GM21619 (cell line): ENCODE results near the gene VIPR2.

Experiments
- ATAC-seq: cut with Tn5 transposase; IDR thresholded peaks from one replicate; pipeline ENCODE4 v1.9.1; 2021; ENCODE audit not compliant: unreplicated experiment

The VIPR2 gene

DNA sequence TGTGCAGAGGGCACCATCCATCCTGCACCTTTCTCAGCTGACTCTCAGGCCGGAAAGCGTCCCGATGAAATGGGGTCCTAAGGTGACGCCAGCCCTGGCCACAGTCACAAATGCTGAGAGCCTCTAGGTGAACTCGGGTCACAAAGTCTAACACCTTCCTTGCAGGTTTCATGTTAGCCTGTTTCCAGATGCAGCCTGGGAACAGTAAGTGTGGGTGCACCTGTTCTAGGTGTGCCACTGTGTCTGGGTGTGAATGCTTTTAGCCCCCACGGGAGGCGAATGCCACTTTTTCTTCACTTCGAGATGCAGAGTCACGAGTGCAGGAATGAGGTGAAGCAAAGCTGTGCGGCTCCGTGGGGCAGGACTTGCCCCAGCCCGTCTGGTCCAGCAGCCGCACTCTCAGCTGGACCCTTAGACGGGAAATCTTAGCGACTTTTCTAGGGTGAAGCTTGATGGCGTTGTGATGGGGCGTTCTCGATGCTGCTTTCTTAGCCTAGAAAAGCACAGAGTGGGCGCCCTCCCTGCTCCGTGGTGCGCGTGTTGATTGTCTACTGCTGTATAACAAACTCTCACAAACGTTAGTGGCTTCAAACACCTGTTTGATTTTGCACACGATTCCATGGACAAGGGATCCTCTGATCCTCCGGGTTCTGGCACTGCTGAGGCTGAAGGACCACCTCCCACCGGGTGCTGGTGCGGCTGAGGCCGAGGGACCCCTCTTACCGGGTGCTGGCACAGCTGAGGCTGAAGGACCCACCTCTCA is 13.6 kb upstream of the VIPR2 start:
- ATAC-seq, result no peak

DNA sequence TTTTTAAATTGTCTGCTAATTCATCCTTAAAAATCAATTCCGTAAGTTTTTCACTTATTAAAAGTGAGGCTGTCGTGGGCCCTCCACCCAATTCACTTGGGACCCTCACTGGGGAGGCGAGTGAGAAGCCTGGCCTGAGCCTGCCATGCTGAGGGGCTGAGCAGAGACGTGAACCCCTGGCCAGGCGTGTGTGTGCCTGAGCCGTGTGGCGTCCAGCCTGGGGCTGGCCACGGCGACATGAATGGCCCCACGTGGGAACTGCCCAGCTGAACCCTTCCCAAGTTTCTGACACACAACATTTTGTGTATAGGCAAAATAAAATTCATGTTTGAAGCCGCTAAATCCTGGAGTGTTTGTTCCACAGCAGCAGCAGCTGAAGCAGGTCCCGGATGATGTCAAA is 13.0 kb upstream of the VIPR2 start:
- ATAC-seq, result no peak

DNA sequence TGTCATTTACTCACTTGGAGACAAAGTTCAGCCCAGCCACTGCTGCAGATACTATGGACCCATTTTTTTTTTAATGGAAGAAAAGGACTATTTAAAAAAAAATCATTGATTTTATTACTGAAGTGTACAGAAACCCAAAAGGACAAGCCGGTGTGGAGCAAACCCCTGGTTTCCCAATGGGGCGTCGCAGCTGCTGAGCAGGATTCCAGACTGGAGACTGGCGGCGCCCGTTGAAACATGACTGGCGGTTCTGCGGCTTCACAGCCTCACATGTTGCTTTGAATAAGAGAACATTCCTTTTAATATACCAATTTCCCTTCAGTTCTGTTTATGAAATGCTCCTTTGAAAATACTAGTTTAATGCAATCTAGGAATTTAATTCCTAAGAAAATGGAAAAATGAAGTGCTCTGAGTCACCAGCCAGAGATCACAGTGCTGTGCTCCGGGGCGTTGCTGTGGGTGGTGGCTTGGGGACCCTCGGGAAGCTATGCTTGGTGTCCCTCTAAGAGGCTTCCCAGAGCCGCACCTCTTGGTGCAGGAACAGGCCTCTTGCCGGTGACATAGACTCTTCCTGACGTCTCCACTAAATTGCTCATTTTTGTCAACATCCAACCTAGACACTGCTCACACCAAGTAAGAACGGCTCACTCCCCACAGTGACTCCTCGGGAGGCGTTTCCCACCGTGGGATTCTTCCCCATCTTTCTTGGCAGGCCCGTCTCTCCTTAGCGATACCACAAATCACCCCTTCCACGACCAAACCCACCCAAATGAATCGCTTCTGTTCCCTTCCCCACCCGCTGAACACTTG is 12.0 kb upstream of the VIPR2 start:
- no peak for ATAC-seq

DNA sequence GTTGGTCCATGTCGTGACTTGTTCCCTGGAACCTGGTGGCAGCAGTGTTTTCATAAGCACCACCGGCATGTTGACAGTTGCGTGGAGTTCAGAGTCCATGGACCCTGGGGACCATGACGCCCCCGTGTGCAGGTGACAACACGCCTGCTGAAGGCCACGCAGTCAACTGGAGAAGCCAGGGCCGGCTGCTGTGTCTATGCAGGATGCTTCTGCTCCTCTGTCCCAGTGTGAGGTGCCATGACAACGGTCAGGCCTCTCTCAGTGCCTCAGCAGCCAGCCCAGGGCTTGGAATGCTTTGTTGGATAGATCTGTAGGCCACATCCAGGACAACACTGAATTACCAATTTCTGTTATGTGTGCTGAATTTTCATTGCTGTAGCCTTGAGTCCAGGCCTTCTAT is 10.7 kb upstream of the VIPR2 start:
- ATAC-seq, result no peak

DNA sequence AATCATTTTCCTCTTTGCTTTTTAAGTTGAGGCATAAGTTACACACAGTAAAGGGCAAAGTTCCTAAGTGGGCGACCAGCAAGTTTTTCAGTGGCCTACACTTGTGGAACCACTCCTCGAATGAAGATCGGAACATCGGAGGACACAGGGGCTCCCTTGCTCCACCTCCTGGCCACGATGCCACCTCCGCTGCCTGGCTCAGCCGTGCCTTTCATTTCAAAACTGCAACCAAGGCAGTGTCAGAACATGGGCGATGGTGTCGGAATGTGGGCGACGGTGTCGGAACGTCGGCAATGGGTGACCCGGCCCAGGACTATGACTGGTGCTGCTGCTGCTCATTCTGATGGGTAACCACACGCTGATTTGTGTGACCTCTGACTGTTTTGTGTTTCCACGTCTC is 9.6 kb upstream of the VIPR2 start:
- ATAC-seq, result no peak

DNA sequence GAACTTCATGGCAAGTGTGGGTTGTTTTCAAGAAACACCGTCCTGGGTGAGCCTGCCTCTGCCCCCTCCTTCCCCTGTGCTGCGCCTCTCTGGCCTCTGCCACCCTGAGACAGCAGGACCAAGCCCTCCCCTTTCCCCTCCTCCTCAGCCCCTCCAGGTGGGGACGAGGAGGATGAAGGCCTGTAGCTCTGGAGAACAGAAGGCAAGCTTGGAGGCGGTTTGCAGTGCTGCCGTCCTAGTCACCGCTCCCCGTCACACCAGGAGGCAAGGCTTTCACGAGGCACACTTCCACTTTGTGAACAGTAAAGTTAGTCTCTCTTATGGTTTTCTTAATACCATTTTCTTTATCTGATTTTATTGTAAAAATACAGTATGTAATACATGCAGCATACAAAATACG is 8.8 kb upstream of the VIPR2 start:
- ATAC-seq, result no peak

DNA sequence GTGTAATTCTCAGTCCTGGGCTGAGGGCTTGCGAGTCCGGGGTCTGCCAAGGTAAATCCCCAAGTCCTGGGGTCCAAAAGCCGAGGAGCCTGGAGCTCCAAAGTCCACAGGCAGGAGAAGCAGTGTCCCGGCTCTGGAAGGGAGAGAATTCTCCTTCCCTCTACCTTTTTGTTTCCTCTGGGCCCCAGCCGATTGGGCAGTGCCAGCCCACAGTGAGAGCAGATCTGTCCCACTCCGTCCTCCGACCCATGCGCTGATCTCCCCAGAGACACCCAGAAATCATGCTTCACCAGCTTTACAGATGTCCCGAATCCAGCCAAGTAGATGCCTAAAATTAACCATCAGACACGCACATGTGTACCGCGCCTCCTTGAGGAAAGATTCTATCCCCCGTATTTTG is 8.1 kb upstream of the VIPR2 start:
- ATAC-seq, result no peak

DNA sequence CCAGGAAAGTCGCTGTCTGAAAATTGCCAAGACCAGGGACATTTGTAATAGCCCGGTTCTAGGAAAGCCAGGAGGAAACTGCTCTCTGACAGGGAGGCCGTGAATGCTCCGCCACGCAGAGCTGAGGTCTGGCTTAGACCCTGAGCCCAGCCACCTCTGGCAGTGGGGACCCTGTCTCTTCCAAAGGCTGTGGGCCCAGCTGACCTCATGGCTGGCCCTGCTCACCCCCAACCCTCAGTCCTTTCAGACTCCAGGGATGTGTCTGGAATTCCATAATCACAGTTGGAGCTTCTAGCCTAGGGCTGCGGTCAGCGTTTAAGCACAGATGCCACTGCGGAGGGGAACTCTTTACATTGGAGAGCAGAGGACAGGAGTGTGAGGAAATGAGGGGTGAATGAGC is 6.6 kb upstream of the VIPR2 start:
- no peak for ATAC-seq

DNA sequence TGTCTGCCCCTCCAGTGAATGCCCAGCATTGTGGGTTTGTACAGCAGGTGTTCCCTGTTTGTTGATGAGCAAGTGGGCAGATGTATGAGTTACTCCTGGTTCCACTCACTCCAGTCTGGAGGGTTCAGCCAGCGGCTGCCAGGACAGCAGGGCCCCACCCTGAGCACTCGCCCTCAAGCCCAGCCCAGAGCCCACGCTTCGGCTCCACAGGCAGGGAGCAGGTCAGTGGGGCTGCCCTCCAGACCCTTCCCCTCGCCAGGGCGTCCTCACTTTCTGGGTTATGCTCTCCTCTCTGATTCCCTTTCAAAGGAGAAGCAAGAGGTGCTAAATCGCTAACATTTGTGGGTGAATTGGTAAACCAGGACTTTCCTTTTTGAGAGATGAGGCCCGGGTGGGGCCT is 4.8 kb upstream of the VIPR2 start:
- no peak for ATAC-seq

DNA sequence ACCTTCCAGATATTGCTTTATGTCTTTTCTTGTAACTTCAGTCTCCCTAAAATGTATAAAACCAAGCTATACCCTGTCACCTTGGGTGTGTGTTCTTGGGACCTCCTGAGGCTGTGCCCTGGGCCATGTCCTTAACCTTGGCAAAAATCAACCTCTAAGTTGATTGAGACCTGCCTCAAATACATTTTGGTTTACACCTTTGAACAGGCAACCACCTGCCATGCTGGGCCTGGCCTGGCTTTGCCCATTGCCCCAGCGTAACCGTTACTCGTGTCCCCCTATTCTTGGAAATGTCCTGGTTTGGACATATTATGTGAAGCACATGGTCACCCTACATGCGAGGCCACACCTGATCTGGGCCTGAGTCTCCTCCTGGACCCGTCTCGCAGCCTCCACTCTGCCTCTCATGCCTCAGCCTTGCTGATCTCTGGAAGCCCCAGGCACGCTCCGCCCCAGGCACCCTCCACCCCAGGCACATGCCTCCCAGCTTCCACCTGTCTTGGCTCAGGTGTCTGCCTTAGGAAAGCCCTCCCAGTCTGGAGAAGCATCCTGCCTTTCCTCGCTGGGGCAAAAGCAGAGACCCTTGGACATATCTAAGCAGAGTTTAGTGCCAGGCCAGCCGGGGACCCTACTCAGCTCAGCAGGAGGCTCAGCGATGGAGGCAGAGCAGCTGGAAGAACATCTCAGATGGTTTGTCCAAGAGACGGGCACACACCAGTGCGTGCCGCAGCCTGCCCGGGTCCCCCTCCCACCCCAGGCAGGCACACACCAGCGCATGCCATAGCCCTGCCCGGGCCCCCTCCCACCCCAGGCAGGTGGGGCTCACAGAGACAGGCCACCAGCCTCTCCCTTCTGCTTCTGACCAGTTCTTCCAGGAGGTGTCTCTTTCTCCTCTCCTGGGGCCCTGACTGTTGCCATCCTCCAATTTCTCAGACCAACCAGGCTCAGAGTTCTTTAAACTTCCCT is 4.0 kb upstream of the VIPR2 start:
- no peak for ATAC-seq

DNA sequence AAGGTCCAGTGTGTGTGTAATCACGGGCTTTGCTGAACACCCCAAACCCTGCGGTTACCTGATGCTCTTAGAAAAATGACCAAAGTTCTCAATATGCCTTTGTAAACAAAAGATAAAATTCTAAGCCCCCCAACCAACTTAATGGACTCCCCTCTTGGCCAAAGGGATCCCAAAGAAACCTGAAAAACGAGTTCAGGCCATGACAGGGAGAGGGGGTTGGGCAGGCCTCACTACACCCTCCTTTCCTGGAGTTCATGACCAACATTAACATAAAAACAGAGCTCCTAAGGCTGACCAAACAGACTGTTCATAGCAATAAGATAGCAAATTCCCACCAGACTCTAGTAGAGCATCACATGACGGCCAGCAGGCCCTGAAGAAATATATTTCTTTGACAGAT is 3.0 kb upstream of the VIPR2 start:
- ATAC-seq, result no peak

DNA sequence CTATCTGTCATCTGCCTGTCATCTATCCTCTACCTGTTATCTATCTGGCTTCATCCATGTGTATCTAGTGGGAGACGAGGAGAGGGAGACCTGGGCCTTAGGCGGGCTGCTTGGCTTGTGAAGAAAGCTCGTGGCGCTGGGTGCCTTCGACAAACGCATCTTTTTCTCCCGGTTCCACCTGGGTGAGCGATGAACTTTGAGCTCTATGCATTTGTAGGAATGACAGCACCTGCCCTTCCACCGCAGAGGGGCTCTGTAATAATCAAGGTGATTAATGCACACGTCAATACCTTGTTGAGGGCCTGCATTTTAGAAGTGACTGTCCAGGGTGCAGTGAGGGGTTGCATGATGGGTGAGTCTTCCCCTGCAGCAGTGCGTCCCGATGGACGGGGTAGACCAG is 2.6 kb upstream of the VIPR2 start:
- no peak for ATAC-seq

DNA sequence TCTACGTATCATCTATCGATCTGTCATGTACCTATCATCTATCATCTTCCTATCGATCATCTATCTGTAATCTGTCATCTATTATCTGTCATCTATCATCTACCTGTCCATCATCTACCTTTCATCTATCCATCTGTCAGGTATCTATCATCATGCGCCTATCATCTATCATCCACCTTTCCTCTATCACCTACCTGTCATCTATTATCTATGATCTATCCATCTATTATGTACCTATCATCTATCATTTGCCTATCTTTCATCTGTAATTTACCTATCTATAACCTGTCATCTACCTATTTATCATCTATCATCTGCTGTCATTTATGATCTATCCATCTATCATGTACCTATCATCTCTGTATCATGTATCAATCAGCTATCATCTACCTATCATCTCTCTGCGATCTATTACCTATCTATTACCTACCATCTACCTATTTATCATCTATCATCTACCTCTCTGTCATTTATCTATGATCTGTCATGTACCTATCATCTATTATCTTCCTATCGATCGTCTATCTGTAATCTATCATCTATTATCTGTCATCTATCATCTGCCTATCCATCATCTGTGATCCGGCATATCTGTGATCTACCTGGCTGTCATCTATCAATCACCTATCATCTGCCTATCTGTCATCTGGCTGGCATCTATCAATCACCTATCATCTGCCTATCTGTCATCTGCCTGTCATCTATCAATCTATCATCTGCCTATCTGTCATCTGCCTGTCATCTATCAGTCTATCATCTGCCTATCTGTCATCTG is 1.6 kb upstream of the VIPR2 start:
- ATAC-seq, result no peak

DNA sequence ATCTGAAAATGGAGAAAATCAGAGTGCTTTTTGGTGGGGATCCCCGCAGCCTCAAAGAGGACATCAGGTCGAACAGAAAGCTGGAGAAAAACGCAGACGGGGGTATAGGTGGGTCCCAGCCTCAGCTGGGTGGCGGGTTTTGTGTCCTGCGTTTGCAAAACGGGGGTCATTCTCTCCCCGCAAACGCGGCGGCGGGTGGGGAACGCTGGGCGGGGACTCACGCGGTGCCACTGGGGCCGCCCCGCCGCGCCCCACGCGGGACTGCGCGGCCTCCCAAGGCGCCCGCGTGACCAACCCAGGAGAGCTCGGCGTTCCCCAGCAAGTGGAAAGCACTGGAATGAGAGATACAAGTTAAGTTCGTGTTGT is 806 bp upstream of the VIPR2 start:
- ATAC-seq, result no peak

DNA sequence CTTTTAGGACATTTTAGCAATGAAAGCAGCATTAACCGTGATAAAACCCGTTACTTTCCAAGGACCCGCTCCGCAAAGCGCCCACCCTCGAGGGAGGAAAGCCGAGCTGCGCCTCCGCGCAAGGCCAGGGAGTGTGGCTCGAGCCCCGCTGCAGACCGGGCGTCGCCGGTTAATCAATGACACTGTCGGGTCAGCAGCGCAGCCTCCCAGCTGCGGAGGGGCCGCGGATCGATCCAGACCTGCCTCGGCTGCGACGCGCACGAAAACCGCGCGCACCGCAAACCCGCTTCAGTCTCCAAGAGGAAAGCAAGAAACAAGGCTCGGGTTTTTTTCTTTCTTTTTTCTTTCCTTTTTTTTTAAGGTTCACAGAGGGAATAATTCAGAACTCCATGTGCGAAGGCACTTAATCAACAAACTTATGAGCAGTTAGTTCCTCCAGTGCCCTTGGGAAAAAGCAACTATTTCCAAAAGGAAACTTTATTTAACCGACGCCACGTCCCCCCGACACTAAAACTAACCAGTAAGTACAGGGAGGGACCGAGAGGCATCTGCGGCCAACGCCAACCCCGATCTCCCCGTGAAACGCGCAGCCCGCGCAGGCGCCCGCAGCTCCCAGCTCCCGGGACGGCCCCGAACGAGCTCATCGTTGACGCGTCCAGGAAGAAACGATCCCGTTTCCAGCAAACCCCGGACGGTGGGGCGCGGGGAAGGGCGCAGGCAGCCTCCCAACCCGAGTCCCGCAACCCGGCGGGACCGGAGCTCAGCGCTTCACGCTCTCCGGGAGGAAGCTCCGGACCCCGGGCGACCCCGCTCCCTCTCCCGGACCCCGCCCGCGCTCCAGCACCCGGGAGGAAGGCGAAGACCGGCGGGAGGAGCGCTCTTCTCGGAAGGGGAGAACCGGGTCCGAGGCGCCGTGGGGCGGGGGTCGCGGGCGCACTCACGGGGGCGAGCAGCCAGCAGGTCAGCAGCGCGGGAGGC is 598 bp downstream of the VIPR2 start:
- ATAC-seq, result no peak

DNA sequence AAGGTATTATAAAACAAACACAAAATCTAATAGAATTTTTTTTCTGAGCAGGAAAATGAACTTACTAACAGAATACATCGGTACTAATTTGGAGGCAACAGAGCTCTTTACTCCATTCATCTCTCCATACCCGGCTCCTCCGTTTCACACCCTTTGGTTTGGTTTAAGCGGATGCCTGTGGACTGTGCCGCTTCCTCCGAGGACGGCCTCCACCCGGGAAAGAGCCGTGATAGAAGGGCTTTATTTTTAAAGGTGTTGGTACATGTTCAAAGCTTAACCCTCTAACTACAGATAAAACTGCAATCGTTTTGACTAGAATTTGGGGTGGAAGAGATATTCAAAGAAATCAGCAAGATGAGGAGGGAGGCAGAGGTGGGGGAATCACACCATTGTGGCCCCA is 1.9 kb downstream of the VIPR2 start:
- no peak for ATAC-seq

DNA sequence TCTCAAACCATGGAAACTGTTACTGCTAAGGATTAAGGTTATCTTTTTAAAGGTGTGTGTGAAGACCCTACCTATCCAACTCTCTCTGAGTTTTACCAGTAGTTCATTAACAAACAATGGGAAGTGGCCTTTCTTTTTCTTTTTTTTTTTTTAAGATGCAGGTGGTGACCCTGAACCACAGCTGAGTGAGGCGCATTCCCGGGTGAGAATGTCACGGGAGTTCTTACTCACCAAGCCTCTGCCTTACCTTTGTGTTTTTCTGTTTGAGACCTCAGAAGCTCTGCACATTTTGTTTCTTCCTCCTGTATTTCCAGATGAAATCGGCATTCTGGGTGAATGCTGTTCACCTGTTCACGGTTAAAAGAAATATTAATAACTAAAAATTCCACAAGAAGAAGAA is 2.5 kb downstream of the VIPR2 start:
- no peak for ATAC-seq

DNA sequence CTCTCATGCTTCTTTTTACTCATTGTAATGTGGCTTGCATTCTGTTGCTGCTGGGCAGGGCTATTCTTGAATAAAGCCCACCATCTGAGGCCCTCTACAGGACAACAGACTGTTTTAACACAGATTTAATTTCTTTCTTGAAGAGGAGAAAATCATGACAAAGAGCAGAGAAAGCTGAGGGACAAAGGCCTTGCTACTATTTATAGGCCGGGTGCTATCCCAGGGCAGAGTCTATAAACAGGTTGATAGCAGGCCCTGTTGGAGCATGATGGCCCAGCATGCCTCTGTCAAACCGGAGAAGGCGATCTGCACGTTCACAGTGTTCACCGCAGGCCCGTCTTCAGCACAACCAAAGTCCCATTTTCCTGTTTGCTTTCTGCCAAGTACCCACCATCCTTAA is 3.0 kb downstream of the VIPR2 start:
- ATAC-seq, result no peak

DNA sequence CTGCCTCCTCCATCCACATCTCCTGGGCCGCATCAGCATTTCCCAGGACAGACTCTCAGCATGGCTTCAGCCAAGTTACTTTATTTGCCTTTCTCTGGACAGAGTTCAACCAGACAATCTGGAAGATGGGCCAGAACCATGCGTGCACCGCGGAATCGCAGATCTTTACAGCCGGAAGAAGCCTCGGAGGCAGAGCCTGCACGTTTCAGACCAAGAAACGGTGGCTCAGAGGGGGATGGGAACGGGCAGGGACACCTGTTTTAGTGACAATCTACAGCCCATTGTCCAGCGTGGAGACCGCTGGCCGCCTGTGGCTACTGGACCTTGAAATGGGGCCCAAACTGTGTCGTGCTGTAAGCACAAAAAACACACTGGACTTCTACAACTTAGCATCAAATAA is 3.5 kb downstream of the VIPR2 start:
- ATAC-seq, result no peak
